Psoas muscle (tissue), 8 donors: ENCODE results near the gene ATG4C. TPM values are rescaled to one million over a fixed set of nuclear protein-coding genes. Genes with fewer than 3 reads are reported as not detected.
"Not testable (repeated sequence)": the region's sequence is repeated elsewhere in the genome, so short reads cannot be mapped to it uniquely, and the experiment has no call there.

Experiments used
- ATAC-seq, 4 donors: fragments of 200-7000 bp; cut with Tn5 transposase; one replicate each; pipeline ENCODE4 v1.9.1; 2020; ENCODE audit warnings: moderate library complexity in 3 of 4, mild to moderate bottlenecking in 2 of 4
- DNase-seq, 2 donors: peaks; one replicate each; pipeline ENCODE4 v3.0.0-alpha.2; 2020
- H3K27ac ChIP-seq: fragments of 200-600 bp; one replicate; pipeline ENCODE4 v1.8.0; 2022
- H3K27me3 ChIP-seq, 3 donors: fragments of 200-600 bp in 1 of 3; one replicate each; pipeline versions ENCODE4 v1.6.1 to v1.8.0; 2013 to 2022; ENCODE audit warnings: low read length in 2 of 3, mild to moderate bottlenecking in 2 of 3, moderate library complexity in 1 of 3; ENCODE audit not compliant: insufficient read depth in 3 of 3
- H3K36me3 ChIP-seq, 2 donors: fragments of 200-600 bp in 1 of 2; one replicate each; pipeline versions ENCODE4 v1.6.1 to v1.8.0; 2013 to 2022; ENCODE audit warnings: low read depth in 1 of 2, mild to moderate bottlenecking in 1 of 2, moderate library complexity in 1 of 2; ENCODE audit not compliant: insufficient read depth in 1 of 2
- H3K4me1 ChIP-seq: fragments of 200-600 bp; one replicate; pipeline ENCODE4 v1.8.0; 2022
- H3K4me3 ChIP-seq: fragments of 200-600 bp; one replicate; pipeline ENCODE4 v1.8.0; 2022; ENCODE audit warnings: mild to moderate bottlenecking
- H3K9me3 ChIP-seq: fragments of 200-600 bp; one replicate; pipeline ENCODE4 v1.8.0; 2022
- WGBS, 3 donors: extraction: QIAGEN DNeasy Blood & Tissue Kit; methylation state at CpG; one replicate each; pipeline versions ENCODE4 v1.1.6 to v1.1.7; 2013; 5-methylcytosine and 5-hydroxymethylcytosine counted together
- intact Hi-C, 2 donors: fragments of 100-400 bp; cut with DNase I; formaldehyde crosslinking; loops; one replicate each; pipeline versions ENCODE4 v1.11.0 to v1.14.2; 2022
- polyA plus RNA-seq, 3 donors: library from polyadenylated mRNA; stranded (reverse); fragments of 200-250 nt; gene quantifications; one replicate each; pipeline ENCODE4 v1.2.3, GENCODE V29; 2013
- total RNA-seq, 4 donors: library from RNA; stranded (reverse); fragmentation: NEBNext Ultra II Directional in 2 of 4; extraction: Animal tissue kit (Norgen Biotek cat#: 25700) in 2 of 4; gene quantifications; one replicate each; pipeline versions ENCODE4 v1.2.1 to v1.2.4, GENCODE V29; 2021 to 2023
- TF ChIP-seq, protein P1 (sequence below): fragments of 200-600 bp; IDR thresholded peaks from one replicate; pipeline ENCODE4 v1.8.0; 2022; ENCODE audit warnings: antibody characterized with exemption
- donor health status: healthy with polysubstance abuse.
- donor health status: DM: no; HTN: no; CAD: no; lungs with moderate emphysema.
- donor health status: Bipolar disorder and iron deficiency.
- donor health status: healthy.
- donor health status: DM: yes; HTN: yes; CAD: no.
- donor health status: DM: no; HTN: no; CAD: no.
- donor health status: DM: no; HTN: no; CAD: no.
- donor health status: DM: yes; HTN: yes; CAD: no.

ATG4C gene
- total and polyA plus RNA-seq, 7 donors: 3.3 to 8.3 (median 5.1) TPM

- H3K9me3 ChIP-seq, H3K27ac ChIP-seq, H3K36me3 ChIP-seq, intact Hi-C loops, H3K27me3 ChIP-seq, DNase-seq, H3K4me3 ChIP-seq, ATAC-seq, H3K4me1 ChIP-seq: not testable (repeated sequence)
- 93 to 94% (median 93%) methylated on average over 22 to 30 of the region's 30 CpGs for WGBS, 3 donors
Observed at GRCh38 chr1:62761223-62761870, 22.6 kb upstream of the ATG4C start.

DNA sequence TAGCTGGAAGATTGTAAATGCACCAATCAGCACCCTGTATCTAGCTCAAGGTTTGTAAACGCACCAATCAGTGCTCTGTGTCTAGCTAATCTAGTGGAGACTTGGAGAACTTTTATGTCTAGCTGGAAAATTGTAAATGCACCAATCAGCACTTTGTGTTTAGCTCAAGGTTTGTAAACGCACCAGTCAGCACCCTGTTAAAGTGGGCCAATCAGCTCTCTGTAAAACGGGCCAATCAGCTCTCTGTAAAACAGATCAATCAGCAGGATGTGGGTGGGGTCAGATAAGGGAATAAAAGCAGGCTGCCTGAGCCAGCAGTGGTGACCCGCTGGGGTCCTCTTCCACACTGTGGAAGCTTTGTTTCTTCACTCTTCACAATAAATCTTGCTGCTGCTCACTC is 21.9 kb upstream of the ATG4C start:
- ATAC-seq, H3K4me3 ChIP-seq, H3K27me3 ChIP-seq, H3K4me1 ChIP-seq, DNase-seq, H3K9me3 ChIP-seq, intact Hi-C loops, H3K27ac ChIP-seq, H3K36me3 ChIP-seq: not testable (repeated sequence)
- 87 to 93% (median 91%) methylated on average over 4 of the region's 4 CpGs for WGBS, 3 donors

DNA sequence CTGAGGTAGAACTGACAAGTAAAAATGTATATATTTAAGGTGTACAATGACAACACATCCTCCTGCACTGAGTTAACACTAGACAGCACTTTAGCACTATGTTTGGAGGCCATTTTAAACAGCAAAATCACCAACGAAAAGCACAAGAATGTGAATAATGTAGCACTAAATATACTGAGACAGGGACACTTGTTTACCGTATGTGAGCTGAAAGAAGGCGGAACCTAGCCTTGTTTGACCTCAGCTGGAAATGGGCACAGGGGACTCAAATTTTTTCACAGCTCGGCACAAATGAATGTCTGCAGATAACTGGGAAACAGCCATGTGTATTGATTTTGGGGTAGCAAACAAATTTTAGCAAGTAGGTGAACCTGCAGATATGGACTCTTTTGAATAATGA is 18.0 kb upstream of the ATG4C start:
- TF ChIP-seq, protein P1, sequence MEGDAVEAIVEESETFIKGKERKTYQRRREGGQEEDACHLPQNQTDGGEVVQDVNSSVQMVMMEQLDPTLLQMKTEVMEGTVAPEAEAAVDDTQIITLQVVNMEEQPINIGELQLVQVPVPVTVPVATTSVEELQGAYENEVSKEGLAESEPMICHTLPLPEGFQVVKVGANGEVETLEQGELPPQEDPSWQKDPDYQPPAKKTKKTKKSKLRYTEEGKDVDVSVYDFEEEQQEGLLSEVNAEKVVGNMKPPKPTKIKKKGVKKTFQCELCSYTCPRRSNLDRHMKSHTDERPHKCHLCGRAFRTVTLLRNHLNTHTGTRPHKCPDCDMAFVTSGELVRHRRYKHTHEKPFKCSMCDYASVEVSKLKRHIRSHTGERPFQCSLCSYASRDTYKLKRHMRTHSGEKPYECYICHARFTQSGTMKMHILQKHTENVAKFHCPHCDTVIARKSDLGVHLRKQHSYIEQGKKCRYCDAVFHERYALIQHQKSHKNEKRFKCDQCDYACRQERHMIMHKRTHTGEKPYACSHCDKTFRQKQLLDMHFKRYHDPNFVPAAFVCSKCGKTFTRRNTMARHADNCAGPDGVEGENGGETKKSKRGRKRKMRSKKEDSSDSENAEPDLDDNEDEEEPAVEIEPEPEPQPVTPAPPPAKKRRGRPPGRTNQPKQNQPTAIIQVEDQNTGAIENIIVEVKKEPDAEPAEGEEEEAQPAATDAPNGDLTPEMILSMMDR: no peak
- 34 to 35% (median 34%) methylated on average over 4 of the region's 4 CpGs for WGBS, 3 donors
- intact Hi-C loops: no loop called here
- no peak overlapping the region for H3K4me3 ChIP-seq
- H3K36me3 ChIP-seq: no peaks in the 10 kb centered on the region
- DNase-seq (no peak), ATAC-seq (no peak)
- no peaks in the 10 kb centered on the region for H3K9me3 ChIP-seq
- no peak overlapping the region for H3K27ac ChIP-seq
- no peaks in the 10 kb centered on the region for H3K4me1 ChIP-seq
- no peaks in the 10 kb centered on the region for H3K27me3 ChIP-seq

DNA sequence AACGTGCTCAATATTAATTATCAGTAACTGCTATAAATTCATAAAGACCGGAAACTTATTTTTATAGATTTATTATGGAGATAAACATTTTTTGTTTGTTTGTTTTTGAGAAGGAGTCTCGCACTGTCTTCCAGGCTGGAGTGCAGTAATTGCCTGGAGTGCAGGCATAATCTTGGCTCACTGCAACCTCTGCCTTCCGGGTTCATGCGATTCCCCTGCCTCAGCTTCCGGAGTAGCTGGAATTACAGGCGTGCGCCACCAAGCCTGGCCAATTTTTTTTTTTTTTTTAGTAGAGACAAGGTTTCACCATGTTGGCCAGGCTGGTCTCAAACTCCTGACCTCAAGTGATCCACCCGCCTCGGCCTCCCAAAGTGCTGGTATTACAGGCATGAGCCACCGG is 15.4 kb upstream of the ATG4C start:
- ATAC-seq, H3K27me3 ChIP-seq, H3K36me3 ChIP-seq, H3K4me3 ChIP-seq, H3K4me1 ChIP-seq, H3K9me3 ChIP-seq, intact Hi-C loops, DNase-seq, H3K27ac ChIP-seq: not testable (repeated sequence)
- 57 to 76% (median 58%) methylated on average over 11 of the region's 11 CpGs for WGBS, 3 donors

GRCh38 chr1:62772607-62773295 is 11.2 kb upstream of the ATG4C start:
- 95 to 100% (median 96%) methylated on average over 1 of the region's 1 CpG for WGBS, 3 donors
- H3K9me3 ChIP-seq: no peaks in the 10 kb centered on the region
- H3K27me3 ChIP-seq: no peaks in the 10 kb centered on the region
- DNase-seq (no peak), ATAC-seq (no peak)
- no peaks in the 10 kb centered on the region for H3K36me3 ChIP-seq
- intact Hi-C loops: no loop called here
- no peaks in the 10 kb centered on the region for H3K4me1 ChIP-seq
- no peak overlapping the region for H3K4me3 ChIP-seq
- H3K27ac ChIP-seq: no peak overlapping the region
- TF ChIP-seq, protein P1: no peak

- Histone ChIP-seq H3K4me3 (no peak overlapping the region), H3K4me1 (no peaks in the 10 kb centered on the region), H3K9me3 (no peaks in the 10 kb centered on the region), H3K27me3 (no peaks in the 10 kb centered on the region), H3K27ac (no peak overlapping the region), H3K36me3 (no peaks in the 10 kb centered on the region)
- intact Hi-C loops: no loop called here
- DNase-seq (no peak), ATAC-seq (no peak)
- TF ChIP-seq, protein P1: no peak
- 81 to 90% (median 81%) methylated on average over 2 of the region's 2 CpGs for WGBS, 3 donors
Observed at GRCh38 chr1:62774006-62774405, 9.9 kb upstream of the ATG4C start.
